T-cell (primary cell): Measurements from ENCODE around the gene CXCR2. TPM values are rescaled to one million over a fixed set of nuclear protein-coding genes. Genes with fewer than 3 reads are reported as not detected.

ENCODE experiments used
- ATAC-seq, 4 experiments: fragments of 200-7000 bp in 3 of 4; fragments of 150-1000 bp in 1 of 4; cut with Tn5 transposase; replicated peaks in 1 of 4; 1 replicate in 3 of 4; 2 replicates in 1 of 4; pipeline ENCODE4 v1.10.0; 2021; ENCODE audit warnings: moderate library complexity in 3 of 4, mild to moderate bottlenecking in 2 of 4, moderate number of reproducible peaks in 1 of 4
- CTCF ChIA-PET, 2 donors: fragments of 300-600 bp; sonication (Branson Sonifier 250); formaldehyde crosslinking; loops; one replicate each; lab custom pipeline; 2022; ENCODE audit warnings: antibody characterized with exemption in 2 of 2; lab: Charles Lee
- POLR2A ChIA-PET, 2 donors: fragments of 300-600 bp; sonication (Branson Sonifier 250); formaldehyde crosslinking; loops; one replicate each; lab custom pipeline; 2022; ENCODE audit warnings: antibody characterized with exemption in 2 of 2; lab: Charles Lee
- DNase-seq, 35 experiments: peaks; one replicate each; pipeline versions ENCODE4 v3.0.0 to v3.0.0-alpha.2; 2013 to 2023
- H3K27ac ChIP-seq: one replicate; pipeline ENCODE4 v1.5.1; 2013; ENCODE audit warnings: low read length
- H3K27me3 ChIP-seq, 2 experiments: replicated peaks in 1 of 2; 1 replicate in 1 of 2; 2 replicates in 1 of 2; pipeline versions ENCODE4 v1.6.1 to v1.7.0; 2013; ENCODE audit warnings: low read length in 1 of 2, mixed read lengths in 1 of 2; ENCODE audit not compliant: control insufficient read depth in 2 of 2, insufficient read depth in 2 of 2; ENCODE audit errors: extremely low read depth in 1 of 2
- H3K36me3 ChIP-seq, 2 donors: 1 replicate in 1 of 2; 2 replicates in 1 of 2; pipeline versions ENCODE4 v1.6.1 to v1.7.0; 2013; ENCODE audit warnings: low read length in 1 of 2; ENCODE audit not compliant: control insufficient read depth in 2 of 2, insufficient read depth in 1 of 2; ENCODE audit errors: extremely low read depth in 1 of 2
- H3K4me1 ChIP-seq, 2 experiments: 1 replicate in 1 of 2; 2 replicates in 1 of 2; pipeline versions ENCODE4 v1.6.1 to v1.7.0; 2013; ENCODE audit warnings: low read length in 2 of 2, mixed read lengths in 1 of 2; ENCODE audit not compliant: insufficient read depth in 2 of 2, control insufficient read depth in 1 of 2; ENCODE audit errors: extremely low read depth in 1 of 2
- H3K4me3 ChIP-seq, 2 donors: 1 replicate in 1 of 2; 2 replicates in 1 of 2; pipeline versions ENCODE4 v1.5.1 to v1.7.0; 2013; ENCODE audit warnings: mild to moderate bottlenecking in 2 of 2, low read length in 1 of 2, moderate library complexity in 1 of 2; ENCODE audit not compliant: control insufficient read depth in 1 of 2; ENCODE audit errors: extremely low read depth in 1 of 2
- H3K9me3 ChIP-seq: 2 replicates; pipeline ENCODE4 v1.7.0; 2013
- H3K27ac Mint-ChIP-seq, 2 donors: one replicate each; pipeline ENCODE4 v1.8.0; 2020 to 2021; ENCODE audit warnings: mild to moderate bottlenecking in 2 of 2, mixed read lengths in 2 of 2
- H3K27me3 Mint-ChIP-seq, 2 donors: one replicate each; pipeline ENCODE4 v1.8.0; 2021 to 2022; ENCODE audit warnings: mixed read lengths in 2 of 2
- H3K36me3 Mint-ChIP-seq: one replicate; pipeline ENCODE4 v1.8.0; 2021; ENCODE audit warnings: mixed read lengths
- H3K4me1 Mint-ChIP-seq, 3 donors: one replicate each; pipeline ENCODE4 v1.8.0; 2020 to 2022; ENCODE audit warnings: mixed read lengths in 3 of 3, mild to moderate bottlenecking in 1 of 3
- H3K4me3 Mint-ChIP-seq, 3 donors: one replicate each; pipeline ENCODE4 v1.8.0; 2020 to 2022; ENCODE audit warnings: mild to moderate bottlenecking in 3 of 3, mixed read lengths in 3 of 3, moderate library complexity in 3 of 3
- H3K9me3 Mint-ChIP-seq, 3 donors: one replicate each; pipeline ENCODE4 v1.8.0; 2020 to 2022; ENCODE audit warnings: mixed read lengths in 3 of 3
- WGBS: methylation state at CpG from one replicate; pipeline ENCODE4 v1.1.5; 2013; ENCODE audit warnings: missing lambda C conversion rate; ENCODE audit not compliant: insufficient coverage; 5-methylcytosine and 5-hydroxymethylcytosine counted together
- total RNA-seq, 35 experiments: library from RNA in 6 of 35; stranded (reverse) in 6 of 35; fragments of 120-200 nt in 1 of 35; gene quantifications; one replicate each; pipeline versions ENCODE4 v1.2.1 to v1.2.4 and lab custom pipeline; 2013 to 2026

The CXCR2 gene
- total RNA-seq, 5 donors from 2014 or later (not counting 1 experiment from before 2014, with no cell fraction given): 0.46 to 0.56 (median 0.54) TPM; not detected in 2

- ATAC-seq (no peak), DNase-seq (no peak)
- no peak overlapping the region for H3K27ac ChIP-seq
- no peaks in the 10 kb centered on the region for H3K9me3 ChIP-seq
- H3K4me1 ChIP-seq: no peaks in the 10 kb centered on the region
- H3K36me3 ChIP-seq: no peaks in the 10 kb centered on the region
- no peaks in the 10 kb centered on the region for H3K9me3 Mint-ChIP-seq
- H3K27me3 Mint-ChIP-seq: peaks cover 32 to 41% of the 10 kb centered on the region in 2 donors
- peaks cover 0 to 33% of the 10 kb centered on the region in 2 experiments for H3K27me3 ChIP-seq
- no peak overlapping the region for H3K27ac Mint-ChIP-seq
- H3K4me1 Mint-ChIP-seq: no peaks in the 10 kb centered on the region
- ChIA-PET POLR2A (no interaction called here), CTCF (no interaction called here)
- H3K4me3 ChIP-seq: no peak overlapping the region
- no peaks in the 10 kb centered on the region for H3K36me3 Mint-ChIP-seq
- H3K4me3 Mint-ChIP-seq: no peak overlapping the region
- 22% methylated on average over 3 of the region's 3 CpGs for WGBS
Measured at GRCh38 chr2:218137514-218137913, 11.7 kb downstream of the CXCR2 start.

GRCh38 chr2:218138047-218138446 lies 12.2 kb downstream of the CXCR2 start:
- POLR2A ChIA-PET: no interaction called here

GRCh38 chr2:218145124-218145523 lies 19.3 kb downstream of the CXCR2 start:
- no peak overlapping the region for H3K4me3 ChIP-seq
- ChIA-PET CTCF (no interaction called here), POLR2A (no interaction called here)
- H3K27me3 ChIP-seq: peaks cover 0 to 8% of the 10 kb centered on the region in 2 experiments
- ATAC-seq (no peak), DNase-seq (no peak)
- H3K36me3 ChIP-seq: no peaks in the 10 kb centered on the region
- no peaks in the 10 kb centered on the region for H3K9me3 ChIP-seq
- no peak overlapping the region for H3K27ac Mint-ChIP-seq
- H3K9me3 Mint-ChIP-seq: peaks cover 0 to 2% (median 0%) of the 10 kb centered on the region in 3 donors
- H3K27ac ChIP-seq: no peak overlapping the region
- no peaks in the 10 kb centered on the region for H3K4me1 Mint-ChIP-seq
- peaks cover 6 to 8% of the 10 kb centered on the region in 2 donors for H3K27me3 Mint-ChIP-seq
- no peaks in the 10 kb centered on the region for H3K36me3 Mint-ChIP-seq
- WGBS: 56% methylated on average over 3 of the region's 3 CpGs
- H3K4me1 ChIP-seq: no peaks in the 10 kb centered on the region
- no peak overlapping the region for H3K4me3 Mint-ChIP-seq

More at GRCh38 chr2:218138047-218138446, 12.2 kb downstream of the CXCR2 start:
- ATAC-seq: no peak
- Histone ChIP-seq H3K9me3 (no peaks in the 10 kb centered on the region), H3K4me3 (no peak overlapping the region), H3K27me3 (peaks cover 0 to 33% of the 10 kb centered on the region in 2 experiments), H3K27ac (no peak overlapping the region), H3K36me3 (no peaks in the 10 kb centered on the region), H3K4me1 (no peaks in the 10 kb centered on the region)
- peaks cover 32 to 41% of the 10 kb centered on the region in 2 donors for H3K27me3 Mint-ChIP-seq
- CTCF ChIA-PET: no interaction called here
- H3K4me3 Mint-ChIP-seq: no peak overlapping the region
- H3K36me3 Mint-ChIP-seq: no peaks in the 10 kb centered on the region
- no peak for DNase-seq
- H3K27ac Mint-ChIP-seq: no peak overlapping the region
- no peaks in the 10 kb centered on the region for H3K9me3 Mint-ChIP-seq
- no peaks in the 10 kb centered on the region for H3K4me1 Mint-ChIP-seq
- 75% methylated on average over 4 of the region's 4 CpGs for WGBS

- no peak for DNase-seq
- no peak for ATAC-seq
- no peak overlapping the region for H3K4me3 Mint-ChIP-seq
- no peaks in the 10 kb centered on the region for H3K4me1 Mint-ChIP-seq
- no peaks in the 10 kb centered on the region for H3K9me3 ChIP-seq
- no peak overlapping the region for H3K27ac Mint-ChIP-seq
- ChIA-PET POLR2A (no interaction called here), CTCF (no interaction called here)
- no peaks in the 10 kb centered on the region for H3K4me1 ChIP-seq
- no peak overlapping the region for H3K4me3 ChIP-seq
- no peaks in the 10 kb centered on the region for H3K36me3 ChIP-seq
- peaks cover 0 to 2% (median 0%) of the 10 kb centered on the region in 3 donors for H3K9me3 Mint-ChIP-seq
- no peak overlapping the region for H3K27ac ChIP-seq
- no peaks in the 10 kb centered on the region for H3K36me3 Mint-ChIP-seq
- peaks cover 6% of the 10 kb centered on the region in 2 donors for H3K27me3 Mint-ChIP-seq
- peaks cover 0 to 8% of the 10 kb centered on the region in 2 experiments for H3K27me3 ChIP-seq
Measured at GRCh38 chr2:218146056-218146455, 20.2 kb downstream of the CXCR2 start.

- Mint-ChIP-seq H3K9me3 (no peaks in the 10 kb centered on the region), H3K4me3 (no peak overlapping the region), H3K27me3 (peaks cover 6% of the 10 kb centered on the region in 2 donors), H3K4me1 (no peaks in the 10 kb centered on the region), H3K36me3 (no peaks in the 10 kb centered on the region), H3K27ac (no peak overlapping the region)
- Histone ChIP-seq H3K27me3 (peaks cover 0 to 5% of the 10 kb centered on the region in 2 experiments), H3K9me3 (no peaks in the 10 kb centered on the region), H3K4me3 (no peak overlapping the region), H3K36me3 (no peaks in the 10 kb centered on the region), H3K4me1 (no peaks in the 10 kb centered on the region), H3K27ac (no peak overlapping the region)
- POLR2A ChIA-PET: no interaction called here
- CTCF ChIA-PET: no interaction called here
- DNase-seq: no peak
- 72% methylated on average over 4 of the region's 5 CpGs for WGBS
- no peak for ATAC-seq
Measured at GRCh38 chr2:218149098-218149497, 23.3 kb downstream of the CXCR2 start.

- H3K27me3 Mint-ChIP-seq: peaks cover 5 to 6% of the 10 kb centered on the region in 2 donors
- no peak overlapping the region for H3K4me3 ChIP-seq
- H3K4me1 Mint-ChIP-seq: no peaks in the 10 kb centered on the region
- H3K9me3 ChIP-seq: no peaks in the 10 kb centered on the region
- no peaks in the 10 kb centered on the region for H3K4me1 ChIP-seq
- H3K9me3 Mint-ChIP-seq: no peaks in the 10 kb centered on the region
- H3K36me3 Mint-ChIP-seq: no peaks in the 10 kb centered on the region
- POLR2A ChIA-PET: interaction anchor here in 1 of 2 donors (0.5 kb wide), 1 partner anchor 335 kb away, joined by 13 read pairs; no protein-coding TSS in a partner anchor
- ATAC-seq: no peak
- no peak overlapping the region for H3K27ac Mint-ChIP-seq
- H3K27ac ChIP-seq: no peak overlapping the region
- no peak for DNase-seq
- CTCF ChIA-PET: no interaction called here
- H3K4me3 Mint-ChIP-seq: no peak overlapping the region
- 52% methylated on average over 4 of the region's 5 CpGs for WGBS
- no peaks in the 10 kb centered on the region for H3K36me3 ChIP-seq
- H3K27me3 ChIP-seq: peaks cover 0 to 3% of the 10 kb centered on the region in 2 experiments
Measured at GRCh38 chr2:218149848-218150440, 24.1 kb downstream of the CXCR2 start.
